GM19372 (cell line): ENCODE measurements around the gene PHACTR1.

Experiments
- ATAC-seq: cut with Tn5 transposase; IDR thresholded peaks from one replicate; pipeline ENCODE4 v1.9.1; 2021; ENCODE audit warnings: mild to moderate bottlenecking, low read depth, moderate library complexity; ENCODE audit not compliant: unreplicated experiment

The PHACTR1 gene

GRCh38 chr6:13294499-13295069, 578.0 kb downstream of the PHACTR1 start:
- no peak for ATAC-seq

GRCh38 chr6:13295576-13295975, 579.0 kb downstream of the PHACTR1 start:
- no peak for ATAC-seq

GRCh38 chr6:13296536-13296997, 580.0 kb downstream of the PHACTR1 start:
- ATAC-seq: no peak

- no peak for ATAC-seq
Measured at GRCh38 chr6:13297391-13297790, 580.8 kb downstream of the PHACTR1 start.

GRCh38 chr6:13298446-13298845, 581.9 kb downstream of the PHACTR1 start:
- no peak for ATAC-seq

GRCh38 chr6:13299403-13299821, 582.8 kb downstream of the PHACTR1 start:
- no peak for ATAC-seq

GRCh38 chr6:13299918-13300317, 583.4 kb downstream of the PHACTR1 start:
- ATAC-seq: no peak

- ATAC-seq: no peak
Measured at GRCh38 chr6:13300643-13301590, 584.4 kb downstream of the PHACTR1 start.

- ATAC-seq: no peak
Measured at GRCh38 chr6:13302291-13302690, 585.7 kb downstream of the PHACTR1 start.

GRCh38 chr6:13302751-13303667, 586.4 kb downstream of the PHACTR1 start:
- peak; percentile 62 for ATAC-seq

GRCh38 chr6:13303668-13304017, 587.1 kb downstream of the PHACTR1 start:
- ATAC-seq: peak; percentile 52

- ATAC-seq: no peak
Measured at GRCh38 chr6:13304101-13304500, 587.5 kb downstream of the PHACTR1 start.

- ATAC-seq: no peak
Measured at GRCh38 chr6:13304580-13305260, 588.2 kb downstream of the PHACTR1 start.

- no peak for ATAC-seq
Measured at GRCh38 chr6:13305288-13305687, 588.7 kb downstream of the PHACTR1 start.

GRCh38 chr6:13305791-13306190, 589.2 kb downstream of the PHACTR1 start:
- no peak for ATAC-seq

GRCh38 chr6:13307508-13307995, 591.0 kb downstream of the PHACTR1 start:
- no peak for ATAC-seq

GRCh38 chr6:13308332-13308731, 591.8 kb downstream of the PHACTR1 start:
- ATAC-seq: no peak

GRCh38 chr6:13311155-13311554, 594.6 kb downstream of the PHACTR1 start:
- ATAC-seq: no peak

- no peak for ATAC-seq
Measured at GRCh38 chr6:13314806-13315205, 598.2 kb downstream of the PHACTR1 start.

- no peak for ATAC-seq
Measured at GRCh38 chr6:13315896-13316295, 599.3 kb downstream of the PHACTR1 start.
